IMR-90 (cell line): ENCODE measurements around the gene MLST8. TPM values are rescaled to one million over a fixed set of nuclear protein-coding genes. Genes with fewer than 3 reads are reported as not detected.
A peak's percentile ranks its signal among the peaks of the same experiment; 100 is the strongest.

Experiments
- ATAC-seq: fragments of 200-7000 bp; cut with Tn5 transposase; 2 replicates; pipeline ENCODE4 v1.9.1; 2020; ENCODE audit warnings: low read depth, mild to moderate bottlenecking, moderate library complexity
- BruUV-seq: library from RNA; stranded (reverse); fragments of 400-500 nt; replicated peaks from 2 replicates; lab custom pipeline; 2021; lab: Mats Ljungman, UMichigan
- CTCF ChIA-PET: fragments of 300-600 bp; formaldehyde crosslinking; extraction: SDS; loops from one replicate; lab custom pipeline; 2021; ENCODE audit warnings: antibody characterized with exemption; lab: Yijun Ruan, JAX
- POLR2A ChIA-PET: fragments of 300-600 bp; sonication (Branson Sonifier 250); formaldehyde crosslinking; loops from one replicate; lab custom pipeline; 2022; ENCODE audit warnings: antibody characterized with exemption; ENCODE audit not compliant: unreplicated experiment; lab: Charles Lee
- DNase-seq: peaks from one replicate; pipeline ENCODE4 v3.0.0; 2013
- H2AFZ ChIP-seq: replicated peaks from 2 replicates; pipeline ENCODE3; 2013; ENCODE audit warnings: low read length, mild to moderate bottlenecking; ENCODE audit not compliant: poor library complexity
- H2AK5ac ChIP-seq: 2 replicates; pipeline ENCODE4 v1.6.1; 2013; ENCODE audit warnings: low read depth, low read length, inconsistent platforms
- H2AK9ac ChIP-seq: replicated peaks from 2 replicates; pipeline ENCODE3; 2013; ENCODE audit warnings: mild to moderate bottlenecking, low read depth, low read length, moderate library complexity; ENCODE audit not compliant: poor library complexity
- H2BK120ac ChIP-seq: 2 replicates; pipeline ENCODE4 v1.6.1; 2013; ENCODE audit warnings: low read depth, low read length, inconsistent platforms
- H2BK15ac ChIP-seq: 3 replicates; pipeline ENCODE4 v1.6.1; 2013; ENCODE audit warnings: low read depth, low read length, inconsistent platforms
- H2BK20ac ChIP-seq: 2 replicates; pipeline ENCODE4 v1.6.1; 2013; ENCODE audit warnings: low read depth, mild to moderate bottlenecking, inconsistent platforms, low read length, moderate library complexity
- H2BK5ac ChIP-seq: 2 replicates; pipeline ENCODE4 v1.6.1; 2013; ENCODE audit warnings: mild to moderate bottlenecking, low read depth, low read length, inconsistent platforms; ENCODE audit not compliant: poor library complexity, severe bottlenecking
- H3K14ac ChIP-seq: replicated peaks from 2 replicates; pipeline ENCODE4 v1.6.1; 2013; ENCODE audit warnings: low read depth, low read length, inconsistent platforms
- H3K18ac ChIP-seq: 2 replicates; pipeline ENCODE4 v1.6.1; 2013; ENCODE audit warnings: low read depth, low read length, control low read depth
- H3K23ac ChIP-seq: 2 replicates; pipeline ENCODE4 v1.6.1; 2013; ENCODE audit warnings: low read depth, low read length, inconsistent platforms
- H3K27ac ChIP-seq: 2 replicates; pipeline ENCODE4 v1.5.1; 2013; ENCODE audit warnings: mild to moderate bottlenecking, control low read depth, low read length; ENCODE audit not compliant: insufficient read depth
- H3K27me3 ChIP-seq: 2 replicates; pipeline ENCODE4 v1.6.1; 2013; ENCODE audit warnings: low read length; ENCODE audit not compliant: control insufficient read depth, insufficient read depth
- H3K36me3 ChIP-seq: 2 replicates; pipeline ENCODE4 v1.6.1; 2013; ENCODE audit warnings: low read length, mixed read lengths; ENCODE audit not compliant: control insufficient read depth, insufficient read depth
- H3K4ac ChIP-seq: 2 replicates; pipeline ENCODE4 v1.6.1; 2013; ENCODE audit warnings: low read depth, low read length, inconsistent platforms
- H3K4me1 ChIP-seq: 2 replicates; pipeline ENCODE4 v1.6.1; 2013; ENCODE audit warnings: low read length, mixed read lengths; ENCODE audit not compliant: control insufficient read depth, insufficient read depth
- H3K4me2 ChIP-seq: 2 replicates; pipeline ENCODE4 v1.6.1; 2013; ENCODE audit warnings: low read depth, mild to moderate bottlenecking, control low read depth, low read length, moderate library complexity
- H3K4me3 ChIP-seq: 2 replicates; pipeline ENCODE4 v1.5.1; 2013; ENCODE audit warnings: low read depth, mild to moderate bottlenecking, control low read depth, low read length, moderate library complexity; ENCODE audit not compliant: insufficient read depth
- H3K56ac ChIP-seq: 2 replicates; pipeline ENCODE4 v1.6.1; 2013; ENCODE audit warnings: low read length, inconsistent platforms; ENCODE audit not compliant: insufficient read depth; ENCODE audit errors: extremely low read depth
- H3K79me1 ChIP-seq, 2 experiments: 2 replicates each; pipeline ENCODE4 v1.6.1; 2013; ENCODE audit warnings: low read length in 2 of 2, inconsistent platforms in 1 of 2, low read depth in 1 of 2
- H3K9ac ChIP-seq: 2 replicates; pipeline ENCODE4 v1.6.1; 2013; ENCODE audit warnings: low read depth, low read length, control low read depth
- H3K9me1 ChIP-seq: 2 replicates; pipeline ENCODE4 v1.6.1; 2013; ENCODE audit warnings: low read length, inconsistent platforms; ENCODE audit not compliant: insufficient read depth
- H3K9me3 ChIP-seq: 2 replicates; pipeline ENCODE4 v1.6.1; 2013; ENCODE audit warnings: low read length; ENCODE audit not compliant: control insufficient read depth, insufficient read depth
- H4K20me1 ChIP-seq: 2 replicates; pipeline ENCODE4 v1.6.1; 2013; ENCODE audit warnings: low read length, inconsistent platforms; ENCODE audit not compliant: insufficient read depth
- H4K5ac ChIP-seq: 2 replicates; pipeline ENCODE4 v1.6.1; 2013; ENCODE audit warnings: mild to moderate bottlenecking, low read depth, low read length, control low read depth
- H4K8ac ChIP-seq, 2 experiments: 2 replicates each; pipeline ENCODE4 v1.6.1; 2013; ENCODE audit warnings: low read depth in 2 of 2, low read length in 2 of 2, control low read depth in 1 of 2, inconsistent platforms in 1 of 2
- H4K91ac ChIP-seq: 2 replicates; pipeline ENCODE4 v1.6.1; 2013; ENCODE audit warnings: low read depth, low read length, inconsistent platforms; ENCODE audit not compliant: insufficient read depth
- CEBPB ChIP-seq: IDR thresholded peaks from 2 replicates; pipeline ENCODE4 v1.6.1; 2012; ENCODE audit warnings: low read depth, low read length, improper control_type of control experiment
- CHD1 ChIP-seq: IDR thresholded peaks from 2 replicates; pipeline ENCODE4 v1.6.1; 2012; ENCODE audit warnings: low read depth, low read length, improper control_type of control experiment
- FOS ChIP-seq: fragments of 150-350 bp; IDR thresholded peaks from 2 replicates; pipeline ENCODE4 v1.6.1; 2016; ENCODE audit warnings: low read depth, low read length
- RAD21 ChIP-seq: IDR thresholded peaks from 2 replicates; pipeline ENCODE4 v1.6.1; 2012; ENCODE audit warnings: low read length, improper control_type of control experiment
- WGBS, 2 experiments: methylation state at CpG; one replicate each; pipeline versions ENCODE4 v1.1.5 to v1.1.7; 2013; ENCODE audit warnings: missing lambda C conversion rate in 2 of 2; ENCODE audit not compliant: insufficient read length in 1 of 2; ENCODE audit errors: extremely low coverage in 2 of 2; 5-methylcytosine and 5-hydroxymethylcytosine counted together
- dilution Hi-C: fragments of 300-500 bp; cut with HindIII; formaldehyde crosslinking; loops from one replicate; pipeline ENCODE4 v1.14.3; 2018; ENCODE audit warnings: low sequenced_read_pairs; ENCODE audit not compliant: unreplicated experiment
- in situ Hi-C: fragments of 300-500 bp; cut with MboI; formaldehyde crosslinking; loops from 3 replicates; pipeline ENCODE4 v1.14.3; 2019; ENCODE audit warnings: low sequenced_read_pairs, inconsistent platforms, mixed read lengths
- intact Hi-C: fragments of 100-400 bp; cut with micrococcal nuclease; formaldehyde crosslinking; loops from 2 replicates; pipeline ENCODE4 v1.10.0; 2022
- polyA plus RNA-seq, 3 experiments: library from polyadenylated mRNA; depleted of rRNA; stranded (reverse); fragments of >200 nt; gene quantifications; 2 replicates each; pipeline ENCODE4 v1.2.3, GENCODE V29; 2012; ENCODE audit warnings: low replicate concordance in 1 of 3
- total RNA-seq: library from RNA; depleted of rRNA; stranded (reverse); fragments of >200 nt; gene quantifications from 2 replicates; pipeline ENCODE4 v1.2.3, GENCODE V29; 2012
- TF ChIP-seq, protein P1 (sequence below): fragments of 150-350 bp; IDR thresholded peaks from 2 replicates; pipeline ENCODE4 v1.6.1; 2016; ENCODE audit warnings: low read depth, mild to moderate bottlenecking, low read length, moderate library complexity, borderline replicate concordance
- TF ChIP-seq, protein P2 (sequence below): fragments of 150-350 bp; IDR thresholded peaks from 2 replicates; pipeline ENCODE4 v1.6.1; 2017; ENCODE audit warnings: mild to moderate bottlenecking, antibody characterized with exemption, low read length, low read depth

The MLST8 gene
- total and polyA plus RNA-seq, 2 of the 4 experiments (the other 2 are of a cell fraction), result 34.4 to 93.7 TPM

DNA sequence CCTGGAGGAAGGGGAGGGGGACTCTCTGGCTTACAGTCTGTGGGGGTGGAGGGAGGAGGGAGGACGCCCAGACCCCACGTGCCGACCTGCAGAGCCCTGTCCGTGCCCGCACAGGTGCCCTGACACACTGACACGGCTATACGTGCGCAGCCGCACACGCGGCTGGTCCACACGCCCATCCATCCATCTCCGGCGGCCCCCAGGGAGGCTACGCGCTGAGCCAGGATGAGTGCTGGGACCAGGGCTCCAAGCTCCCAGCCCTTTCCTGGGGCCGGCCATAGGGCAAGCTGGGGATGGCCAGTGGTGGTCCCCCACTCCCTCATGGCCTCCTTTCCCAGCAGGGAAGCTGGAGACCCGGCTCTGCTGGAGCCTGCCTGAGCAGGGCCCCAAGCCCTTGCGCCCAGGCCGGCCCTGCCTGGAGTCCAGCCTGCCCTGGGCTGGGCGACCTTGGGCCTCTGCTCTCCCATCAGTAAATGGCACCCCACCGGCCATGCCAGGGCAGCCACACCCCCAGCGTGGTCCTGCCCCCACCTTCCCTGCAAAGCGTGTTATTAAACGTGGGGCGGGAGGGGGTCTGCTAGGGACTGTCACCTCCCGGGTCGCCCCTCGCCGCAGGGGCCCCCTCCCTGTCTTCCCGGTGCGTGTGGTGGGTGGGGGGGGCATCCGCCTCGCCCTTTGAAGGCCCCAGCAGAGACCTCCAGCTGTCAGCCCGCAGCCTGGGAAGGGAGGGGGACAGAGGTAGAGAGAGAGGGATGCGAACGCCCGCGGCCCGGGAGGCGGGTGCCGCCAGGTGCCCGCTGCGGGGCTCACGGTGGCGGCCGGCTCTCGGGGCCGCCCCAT, 9.7 kb upstream of the MLST8 start (continued):
- TF ChIP-seq CHD1, result no peak

DNA sequence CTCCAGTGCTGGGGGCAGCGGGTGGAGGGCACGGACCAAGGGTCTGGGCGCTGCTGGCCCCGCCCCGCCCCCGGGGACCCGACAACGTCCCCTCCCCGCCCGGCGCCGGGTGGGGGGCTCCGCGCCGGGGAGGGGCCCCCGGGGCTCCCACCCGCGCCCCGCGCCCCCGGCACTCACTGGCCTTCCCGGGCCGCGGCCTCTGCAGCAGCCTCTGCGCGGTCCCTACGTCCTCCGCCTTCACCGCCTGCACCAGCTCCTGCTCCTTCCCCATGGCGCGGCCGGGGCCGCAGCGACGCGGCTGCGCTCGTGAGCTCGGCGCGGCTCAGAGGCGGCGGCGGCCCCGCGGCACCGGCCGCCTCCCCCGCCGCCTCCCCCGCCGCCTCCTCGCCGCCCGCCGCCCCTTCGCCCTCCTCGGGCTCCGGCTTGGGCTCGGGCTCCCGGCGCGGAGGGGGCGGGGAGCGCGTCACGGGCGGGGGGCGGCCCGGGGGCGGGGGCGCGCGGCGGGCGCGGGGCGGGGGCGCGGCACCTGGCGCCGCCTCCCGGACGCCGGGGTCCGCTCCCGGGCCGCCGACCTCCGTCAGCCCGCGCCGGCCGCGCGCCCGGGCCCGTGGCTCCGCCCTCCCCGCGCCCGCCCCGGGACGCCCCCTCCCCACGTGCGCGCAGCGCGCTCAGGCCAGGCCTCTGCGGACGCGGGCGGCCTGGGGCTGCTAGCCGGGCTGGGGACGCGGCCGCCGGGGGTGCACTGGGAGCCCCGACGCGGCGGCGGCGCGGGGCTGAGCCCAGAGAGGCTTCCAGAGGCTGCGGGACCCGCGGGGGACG, 8.9 kb upstream of the MLST8 start, which contains the start of gene CASKIN1:
TSS of gene CASKIN1 (minus strand) at position 444 of the 819 bp plus-strand sequence. CDS start at position 271, 173 bp downstream.
- no peak within 1 kb of the TSS for H3K9ac ChIP-seq
- intact Hi-C loops (no loop called here), in situ Hi-C loops (no loop called here), dilution Hi-C loops (no loop called here)
- no peak within 1 kb of the TSS for H2BK15ac ChIP-seq
- H2BK120ac ChIP-seq, result no peak within 1 kb of the TSS
- peak within 1 kb of the TSS; percentile 79 for H2AFZ ChIP-seq
- no peak within 1 kb of the TSS for H3K23ac ChIP-seq
- ATAC-seq, result peak; percentile 76
- H4K5ac ChIP-seq, result no peak within 1 kb of the TSS
- H3K9me1 ChIP-seq, result no peaks in the 10 kb centered on the region
- no peak within 1 kb of the TSS for H2BK20ac ChIP-seq
- no peaks in the 10 kb centered on the region; the same call in 1 of the 2 replicates for H4K20me1 ChIP-seq
- H4K91ac ChIP-seq, result no peak within 1 kb of the TSS
- no peaks in the 10 kb centered on the region for H3K4me1 ChIP-seq
- H3K27ac ChIP-seq, result no peak within 1 kb of the TSS
- no peak within 1 kb of the TSS for H3K18ac ChIP-seq
- TF ChIP-seq, protein P1, sequence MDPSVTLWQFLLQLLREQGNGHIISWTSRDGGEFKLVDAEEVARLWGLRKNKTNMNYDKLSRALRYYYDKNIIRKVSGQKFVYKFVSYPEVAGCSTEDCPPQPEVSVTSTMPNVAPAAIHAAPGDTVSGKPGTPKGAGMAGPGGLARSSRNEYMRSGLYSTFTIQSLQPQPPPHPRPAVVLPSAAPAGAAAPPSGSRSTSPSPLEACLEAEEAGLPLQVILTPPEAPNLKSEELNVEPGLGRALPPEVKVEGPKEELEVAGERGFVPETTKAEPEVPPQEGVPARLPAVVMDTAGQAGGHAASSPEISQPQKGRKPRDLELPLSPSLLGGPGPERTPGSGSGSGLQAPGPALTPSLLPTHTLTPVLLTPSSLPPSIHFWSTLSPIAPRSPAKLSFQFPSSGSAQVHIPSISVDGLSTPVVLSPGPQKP, result no peak
- TF ChIP-seq RAD21, result no peak
- TF ChIP-seq FOS, result no peak
- no peak for TF ChIP-seq CEBPB
- TF ChIP-seq, protein P2, sequence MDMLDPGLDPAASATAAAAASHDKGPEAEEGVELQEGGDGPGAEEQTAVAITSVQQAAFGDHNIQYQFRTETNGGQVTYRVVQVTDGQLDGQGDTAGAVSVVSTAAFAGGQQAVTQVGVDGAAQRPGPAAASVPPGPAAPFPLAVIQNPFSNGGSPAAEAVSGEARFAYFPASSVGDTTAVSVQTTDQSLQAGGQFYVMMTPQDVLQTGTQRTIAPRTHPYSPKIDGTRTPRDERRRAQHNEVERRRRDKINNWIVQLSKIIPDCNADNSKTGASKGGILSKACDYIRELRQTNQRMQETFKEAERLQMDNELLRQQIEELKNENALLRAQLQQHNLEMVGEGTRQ, result no peak
- H2BK5ac ChIP-seq, result no peak within 1 kb of the TSS
- BruUV-seq, result no TSS peak
- H3K4ac ChIP-seq, result no peak within 1 kb of the TSS
- no peak within 1 kb of the TSS for H3K4me2 ChIP-seq
- no peak within 1 kb of the TSS for H2AK9ac ChIP-seq
- H3K56ac ChIP-seq, result no peak within 1 kb of the TSS
- 1% methylated on average over 42 of the region's 129 CpGs; no CpG with 5 or more reads in 1 of the 2 experiments for WGBS, 2 experiments
- H3K79me1 ChIP-seq, result no peaks in the 10 kb centered on the region
- no peak for DNase-seq
- H3K9me3 ChIP-seq, result no peaks in the 10 kb centered on the region
- H3K36me3 ChIP-seq, result no peaks in the 10 kb centered on the region
- ChIA-PET CTCF (no interaction called here), POLR2A (no interaction called here)
- H3K14ac ChIP-seq, result no peak within 1 kb of the TSS
- H4K8ac ChIP-seq, result no peak within 1 kb of the TSS
- no peak within 1 kb of the TSS for H2AK5ac ChIP-seq
- peaks cover 65% of the 10 kb centered on the region for H3K27me3 ChIP-seq
- peak within 1 kb of the TSS; percentile 39 for H3K4me3 ChIP-seq
